Measurements from ENCODE around the gene PLD1.

DNA sequence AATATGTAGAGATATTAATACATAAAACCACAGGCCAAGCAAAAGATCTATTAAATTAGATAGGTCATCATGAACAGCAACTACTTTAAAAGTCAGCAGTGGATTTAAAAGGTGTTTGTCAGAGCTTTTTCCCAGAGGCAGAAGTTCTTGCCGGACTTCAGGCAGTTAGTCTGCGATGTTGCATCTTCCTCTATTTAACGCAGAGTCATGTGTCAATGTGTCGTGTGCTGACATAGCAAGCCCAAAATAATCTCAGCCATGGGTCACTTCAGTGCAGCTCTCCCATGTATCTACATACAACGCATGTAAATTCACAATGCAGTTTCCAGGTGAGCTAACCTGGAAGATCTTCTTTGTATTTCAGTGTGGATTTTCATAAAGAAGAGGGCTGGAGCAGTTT is 24.8 kb upstream of the PLD1 start:
- no peak for TF ChIP-seq EP300 (IDR thresholded peaks at IDR 0.05)
- TF ChIP-seq, protein P1, sequence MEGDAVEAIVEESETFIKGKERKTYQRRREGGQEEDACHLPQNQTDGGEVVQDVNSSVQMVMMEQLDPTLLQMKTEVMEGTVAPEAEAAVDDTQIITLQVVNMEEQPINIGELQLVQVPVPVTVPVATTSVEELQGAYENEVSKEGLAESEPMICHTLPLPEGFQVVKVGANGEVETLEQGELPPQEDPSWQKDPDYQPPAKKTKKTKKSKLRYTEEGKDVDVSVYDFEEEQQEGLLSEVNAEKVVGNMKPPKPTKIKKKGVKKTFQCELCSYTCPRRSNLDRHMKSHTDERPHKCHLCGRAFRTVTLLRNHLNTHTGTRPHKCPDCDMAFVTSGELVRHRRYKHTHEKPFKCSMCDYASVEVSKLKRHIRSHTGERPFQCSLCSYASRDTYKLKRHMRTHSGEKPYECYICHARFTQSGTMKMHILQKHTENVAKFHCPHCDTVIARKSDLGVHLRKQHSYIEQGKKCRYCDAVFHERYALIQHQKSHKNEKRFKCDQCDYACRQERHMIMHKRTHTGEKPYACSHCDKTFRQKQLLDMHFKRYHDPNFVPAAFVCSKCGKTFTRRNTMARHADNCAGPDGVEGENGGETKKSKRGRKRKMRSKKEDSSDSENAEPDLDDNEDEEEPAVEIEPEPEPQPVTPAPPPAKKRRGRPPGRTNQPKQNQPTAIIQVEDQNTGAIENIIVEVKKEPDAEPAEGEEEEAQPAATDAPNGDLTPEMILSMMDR (IDR thresholded peaks at IDR 0.05), result no peak
- TF ChIP-seq POLR2A (IDR thresholded peaks at IDR 0.05), result no peak

Measured in gastroesophageal sphincter (tissue), 3 donors.